Activated naive CD4-positive, alpha-beta T cell treated with anti-CD3 and anti-CD28 coated beads for 36 hours (primary cell): ENCODE results near the gene BRSK2. TPM values are rescaled to one million over a fixed set of nuclear protein-coding genes. Genes with fewer than 3 reads are reported as not detected.

Experiments
- CTCF ChIA-PET: fragments of 350-600 bp; sonication (Branson Sonifier 250); formaldehyde crosslinking; loops from one replicate; lab custom pipeline; 2021; ENCODE audit warnings: antibody characterized with exemption; lab: Charles Lee
- DNase-seq: peaks from one replicate; pipeline ENCODE4 v3.0.0-alpha.2; 2020
- H3K27ac Mint-ChIP-seq: one replicate; pipeline ENCODE4 v1.8.0; 2021; ENCODE audit warnings: mild to moderate bottlenecking, mixed read lengths
- H3K27me3 Mint-ChIP-seq: one replicate; pipeline ENCODE4 v1.8.0; 2021; ENCODE audit warnings: low read depth, mixed read lengths
- H3K36me3 Mint-ChIP-seq: one replicate; pipeline ENCODE4 v1.8.0; 2021; ENCODE audit warnings: low read depth, mixed read lengths
- H3K4me1 Mint-ChIP-seq: one replicate; pipeline ENCODE4 v1.8.0; 2021; ENCODE audit warnings: low read depth, mixed read lengths
- H3K4me3 Mint-ChIP-seq: one replicate; pipeline ENCODE4 v1.8.0; 2021; ENCODE audit warnings: mild to moderate bottlenecking, moderate library complexity, mixed read lengths
- H3K9me3 Mint-ChIP-seq: one replicate; pipeline ENCODE4 v1.8.0; 2021; ENCODE audit warnings: mixed read lengths
- intact Hi-C: fragments of 100-400 bp; cut with micrococcal nuclease; formaldehyde crosslinking; loops from one replicate; pipeline ENCODE4 v1.15.1; 2023
- total RNA-seq, 2 experiments: library from RNA; stranded (reverse); gene quantifications; one replicate each; pipeline ENCODE4 v1.2.3, GENCODE V29; 2021

The BRSK2 gene
- total RNA-seq, 2 experiments from 2014 or later = 0.17 to 0.44 TPM

GRCh38 chr11:1452744-1453143 is 63.0 kb downstream of the BRSK2 start:
- no peaks in the 10 kb centered on the region for H3K4me1 Mint-ChIP-seq
- no peaks in the 10 kb centered on the region for H3K27me3 Mint-ChIP-seq
- CTCF ChIA-PET = interaction anchor here (1.1 to 1.3 kb wide), 2 partner anchors 122 to 136 kb away, joined by 4 read pairs; no protein-coding TSS in a partner anchor
- DNase-seq = no peak
- no peak overlapping the region for H3K27ac Mint-ChIP-seq
- H3K4me3 Mint-ChIP-seq = no peak overlapping the region
- no peaks in the 10 kb centered on the region for H3K36me3 Mint-ChIP-seq
- H3K9me3 Mint-ChIP-seq = no peaks in the 10 kb centered on the region
- intact Hi-C loops = loop anchor here (1.0 kb wide), 3 partner anchors 63 to 188 kb away; no protein-coding TSS in a partner anchor

GRCh38 chr11:1453611-1454034 is 63.9 kb downstream of the BRSK2 start:
- Mint-ChIP-seq H3K4me1 (no peaks in the 10 kb centered on the region), H3K27me3 (no peaks in the 10 kb centered on the region), H3K27ac (no peak overlapping the region), H3K9me3 (no peaks in the 10 kb centered on the region), H3K36me3 (no peaks in the 10 kb centered on the region), H3K4me3 (no peak overlapping the region)
- intact Hi-C loops = loop anchor here (1.0 kb wide), 3 partner anchors 62 to 189 kb away; no protein-coding TSS in a partner anchor
- CTCF ChIA-PET = interaction anchor here (0.9 to 1.5 kb wide), 3 partner anchors 61 to 164 kb away, joined by 3 to 4 read pairs (median 3); no protein-coding TSS in a partner anchor
- DNase-seq = peak; percentile 82

- no peak overlapping the region for H3K4me3 Mint-ChIP-seq
- no peaks in the 10 kb centered on the region for H3K36me3 Mint-ChIP-seq
- DNase-seq = no peak
- H3K27ac Mint-ChIP-seq = no peak overlapping the region
- no peaks in the 10 kb centered on the region for H3K4me1 Mint-ChIP-seq
- H3K9me3 Mint-ChIP-seq = no peaks in the 10 kb centered on the region
- CTCF ChIA-PET = interaction anchor here (1.5 kb wide), 1 partner anchor 60 kb away, joined by 3 read pairs; no protein-coding TSS in a partner anchor
- no peaks in the 10 kb centered on the region for H3K27me3 Mint-ChIP-seq
- intact Hi-C loops = no loop called here
Observed at GRCh38 chr11:1454576-1454975, 64.8 kb downstream of the BRSK2 start.

DNA sequence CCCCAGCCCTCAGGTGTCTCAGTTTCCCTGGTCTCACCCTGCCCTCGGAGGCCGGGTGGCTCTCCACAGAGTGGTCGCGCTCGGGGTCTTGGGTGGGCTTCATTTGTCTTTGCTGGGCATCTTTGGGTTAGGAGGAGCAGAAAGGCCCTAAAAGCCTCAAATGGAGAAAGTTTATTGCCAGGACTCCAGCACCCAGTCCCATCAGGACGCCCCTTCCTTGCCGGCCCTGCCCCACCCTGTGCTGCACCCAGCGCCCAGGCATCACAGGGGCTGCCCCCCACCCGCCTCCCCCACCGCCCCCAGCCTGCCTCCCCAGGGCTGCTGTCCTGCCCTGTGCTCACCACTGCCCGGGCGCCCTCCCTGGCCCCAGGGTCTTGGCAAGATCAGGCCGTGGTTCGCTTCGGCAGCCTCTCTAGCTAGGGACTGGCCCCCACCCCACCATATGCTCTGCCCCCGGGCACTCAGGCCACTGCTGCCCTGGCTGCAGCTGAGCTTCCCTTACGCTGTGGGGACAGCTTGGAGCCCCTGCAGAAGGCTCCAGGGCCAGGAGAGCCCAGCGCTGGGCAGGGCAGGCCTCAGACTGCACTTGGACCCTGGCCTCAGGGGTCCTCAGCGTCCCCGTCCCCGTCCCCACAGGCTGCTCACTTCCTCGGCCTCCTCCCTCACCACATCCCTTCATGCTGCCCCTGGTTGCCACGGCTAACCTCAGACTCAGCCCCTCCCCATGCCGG is 65.5 kb downstream of the BRSK2 start:
- CTCF ChIA-PET = interaction anchor here (1.2 kb wide), 1 partner anchor 59 kb away, joined by 3 read pairs; no protein-coding TSS in a partner anchor
- intact Hi-C loops = no loop called here
- Mint-ChIP-seq H3K27me3 (no peaks in the 10 kb centered on the region), H3K36me3 (no peaks in the 10 kb centered on the region), H3K4me3 (no peak overlapping the region), H3K9me3 (no peaks in the 10 kb centered on the region), H3K4me1 (no peaks in the 10 kb centered on the region), H3K27ac (no peak overlapping the region)
- DNase-seq = no peak

DNA sequence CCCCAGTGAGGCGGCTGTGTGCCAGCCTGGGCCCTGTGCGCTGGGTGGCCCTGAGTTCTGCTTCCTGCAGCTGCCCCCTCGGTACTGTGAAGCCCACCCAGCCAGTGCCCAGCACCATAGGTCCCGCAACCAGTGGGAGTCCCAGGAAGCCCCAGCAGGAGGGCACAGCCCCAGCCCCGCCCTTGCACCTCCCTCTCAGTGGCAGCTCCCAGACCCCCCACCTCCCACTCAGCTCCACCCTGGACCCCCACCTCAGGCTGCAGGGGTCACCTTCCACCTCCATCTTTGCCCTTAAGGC is 66.0 kb downstream of the BRSK2 start:
- no peak overlapping the region for H3K27ac Mint-ChIP-seq
- H3K4me3 Mint-ChIP-seq = no peak overlapping the region
- H3K9me3 Mint-ChIP-seq = no peaks in the 10 kb centered on the region
- no peaks in the 10 kb centered on the region for H3K4me1 Mint-ChIP-seq
- no peaks in the 10 kb centered on the region for H3K27me3 Mint-ChIP-seq
- CTCF ChIA-PET = interaction anchor here (1.2 kb wide), 1 partner anchor 58 kb away, joined by 3 read pairs; no protein-coding TSS in a partner anchor
- H3K36me3 Mint-ChIP-seq = no peaks in the 10 kb centered on the region
- intact Hi-C loops = no loop called here
- DNase-seq = no peak

GRCh38 chr11:1456176-1456575 is 66.4 kb downstream of the BRSK2 start:
- Mint-ChIP-seq H3K4me1 (no peaks in the 10 kb centered on the region), H3K27me3 (no peaks in the 10 kb centered on the region), H3K9me3 (no peaks in the 10 kb centered on the region), H3K27ac (no peak overlapping the region), H3K4me3 (no peak overlapping the region), H3K36me3 (no peaks in the 10 kb centered on the region)
- intact Hi-C loops = no loop called here
- CTCF ChIA-PET = interaction anchor here (1.1 to 1.2 kb wide), 2 partner anchors 58 to 59 kb away, joined by 3 read pairs; no protein-coding TSS in a partner anchor
- no peak for DNase-seq

DNA sequence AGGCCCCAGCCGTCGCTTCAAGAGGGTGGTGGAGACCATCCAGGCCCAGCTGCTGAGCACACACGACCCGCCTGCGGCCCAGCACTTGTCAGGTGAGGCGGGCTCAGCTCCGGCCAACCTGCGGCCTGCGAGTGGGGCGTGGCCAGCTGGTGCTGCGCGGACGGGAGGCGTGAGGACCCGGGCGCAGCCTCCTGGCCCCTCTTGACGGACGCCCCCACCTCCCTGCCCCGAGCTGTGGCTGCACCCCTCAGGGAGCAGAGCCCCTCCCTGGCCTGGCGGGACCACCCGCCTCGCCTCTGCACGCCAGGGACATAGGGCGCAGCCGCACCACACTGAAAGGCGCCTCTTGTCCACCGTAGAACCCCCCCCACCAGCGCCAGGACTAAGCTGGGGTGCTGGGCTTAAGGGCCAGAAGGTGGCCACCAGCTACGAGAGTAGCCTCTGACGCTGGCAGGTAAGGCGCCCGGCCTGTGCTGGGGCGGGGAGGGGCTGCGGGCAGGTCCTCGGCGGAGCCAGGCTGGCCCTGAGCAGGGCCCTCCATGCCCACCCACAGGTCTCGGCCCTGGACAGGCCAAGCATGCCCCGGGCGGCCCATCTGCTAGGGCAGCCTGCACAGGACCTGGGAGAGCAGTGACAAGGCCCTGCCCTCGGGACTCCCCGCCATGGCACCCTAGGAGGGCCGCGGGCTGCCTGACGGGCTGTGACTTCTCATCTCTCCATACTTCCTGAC is 67.0 kb downstream of the BRSK2 start:
- H3K4me3 Mint-ChIP-seq = no peak overlapping the region
- no peak for DNase-seq
- H3K27ac Mint-ChIP-seq = no peak overlapping the region
- H3K9me3 Mint-ChIP-seq = no peaks in the 10 kb centered on the region
- intact Hi-C loops = no loop called here
- no peaks in the 10 kb centered on the region for H3K4me1 Mint-ChIP-seq
- H3K36me3 Mint-ChIP-seq = no peaks in the 10 kb centered on the region
- CTCF ChIA-PET = interaction anchor here (1.1 kb wide), 1 partner anchor 59 kb away, joined by 3 read pairs; no protein-coding TSS in a partner anchor
- no peaks in the 10 kb centered on the region for H3K27me3 Mint-ChIP-seq

DNA sequence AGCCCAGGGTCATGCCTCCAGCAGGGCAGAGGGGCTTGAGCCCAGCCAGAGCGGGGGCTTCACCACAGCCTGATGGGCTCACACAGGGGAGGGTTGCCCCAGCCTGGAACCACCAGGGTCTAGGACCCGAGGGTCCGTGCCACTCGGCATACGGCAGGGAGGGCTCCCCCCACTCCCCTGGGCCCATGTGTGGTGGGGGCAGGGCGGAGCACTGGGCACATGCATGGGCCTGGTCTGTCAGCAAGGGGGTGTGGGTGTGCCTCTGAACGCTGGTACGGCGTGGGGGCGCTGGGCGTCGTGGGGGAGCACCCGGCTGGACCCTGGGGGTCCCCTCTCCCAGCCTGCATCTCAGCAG is 67.6 kb downstream of the BRSK2 start:
- Mint-ChIP-seq H3K9me3 (no peaks in the 10 kb centered on the region), H3K4me1 (no peaks in the 10 kb centered on the region), H3K27ac (no peak overlapping the region), H3K36me3 (no peaks in the 10 kb centered on the region), H3K27me3 (no peaks in the 10 kb centered on the region), H3K4me3 (no peak overlapping the region)
- intact Hi-C loops = no loop called here
- DNase-seq = no peak
- CTCF ChIA-PET = interaction anchor here (1.1 kb wide), 1 partner anchor 58 kb away, joined by 3 read pairs; no protein-coding TSS in a partner anchor

- no peaks in the 10 kb centered on the region for H3K9me3 Mint-ChIP-seq
- no peak overlapping the region for H3K27ac Mint-ChIP-seq
- CTCF ChIA-PET = interaction anchor here (0.6 to 0.7 kb wide), 2 partner anchors 64 to 117 kb away, joined by 3 to 7 read pairs; no protein-coding TSS in a partner anchor
- no peaks in the 10 kb centered on the region for H3K27me3 Mint-ChIP-seq
- H3K36me3 Mint-ChIP-seq = no peaks in the 10 kb centered on the region
- intact Hi-C loops = no loop called here
- no peak for DNase-seq
- no peaks in the 10 kb centered on the region for H3K4me1 Mint-ChIP-seq
- H3K4me3 Mint-ChIP-seq = no peak overlapping the region
Observed at GRCh38 chr11:1457856-1458255, 68.1 kb downstream of the BRSK2 start.

GRCh38 chr11:1458340-1459218 is 68.8 kb downstream of the BRSK2 start:
- no peaks in the 10 kb centered on the region for H3K4me1 Mint-ChIP-seq

GRCh38 chr11:1459219-1459575 is 69.5 kb downstream of the BRSK2 start:
- intact Hi-C loops = no loop called here
- no peak for DNase-seq
- no peak overlapping the region for H3K4me3 Mint-ChIP-seq
- no peak overlapping the region for H3K27ac Mint-ChIP-seq
- H3K27me3 Mint-ChIP-seq = no peaks in the 10 kb centered on the region
- CTCF ChIA-PET = no interaction called here
- no peaks in the 10 kb centered on the region for H3K4me1 Mint-ChIP-seq
- H3K9me3 Mint-ChIP-seq = no peaks in the 10 kb centered on the region
- no peaks in the 10 kb centered on the region for H3K36me3 Mint-ChIP-seq

More at GRCh38 chr11:1458340-1459218, 68.8 kb downstream of the BRSK2 start:
- intact Hi-C loops = no loop called here
- Mint-ChIP-seq H3K36me3 (no peaks in the 10 kb centered on the region), H3K9me3 (no peaks in the 10 kb centered on the region), H3K4me3 (no peak overlapping the region), H3K27ac (no peak overlapping the region), H3K27me3 (no peaks in the 10 kb centered on the region)
- DNase-seq = no peak
- CTCF ChIA-PET = interaction anchor here (0.6 to 0.7 kb wide), 2 partner anchors 63 to 116 kb away, joined by 3 to 7 read pairs; no protein-coding TSS in a partner anchor
